GM20000 (cell line): Measurements from ENCODE around the gene CDON.

Source experiments
- DNase-seq: peaks from one replicate; pipeline ENCODE4 v3.0.0; 2012; ENCODE audit warnings: low spot score
- TF ChIP-seq, protein P1 (sequence below): IDR thresholded peaks from 2 replicates; pipeline ENCODE4 v1.5.1; 2012; ENCODE audit warnings: mild to moderate bottlenecking, control low read depth; ENCODE audit errors: extremely low read depth, missing control alignments

The CDON gene

DNA sequence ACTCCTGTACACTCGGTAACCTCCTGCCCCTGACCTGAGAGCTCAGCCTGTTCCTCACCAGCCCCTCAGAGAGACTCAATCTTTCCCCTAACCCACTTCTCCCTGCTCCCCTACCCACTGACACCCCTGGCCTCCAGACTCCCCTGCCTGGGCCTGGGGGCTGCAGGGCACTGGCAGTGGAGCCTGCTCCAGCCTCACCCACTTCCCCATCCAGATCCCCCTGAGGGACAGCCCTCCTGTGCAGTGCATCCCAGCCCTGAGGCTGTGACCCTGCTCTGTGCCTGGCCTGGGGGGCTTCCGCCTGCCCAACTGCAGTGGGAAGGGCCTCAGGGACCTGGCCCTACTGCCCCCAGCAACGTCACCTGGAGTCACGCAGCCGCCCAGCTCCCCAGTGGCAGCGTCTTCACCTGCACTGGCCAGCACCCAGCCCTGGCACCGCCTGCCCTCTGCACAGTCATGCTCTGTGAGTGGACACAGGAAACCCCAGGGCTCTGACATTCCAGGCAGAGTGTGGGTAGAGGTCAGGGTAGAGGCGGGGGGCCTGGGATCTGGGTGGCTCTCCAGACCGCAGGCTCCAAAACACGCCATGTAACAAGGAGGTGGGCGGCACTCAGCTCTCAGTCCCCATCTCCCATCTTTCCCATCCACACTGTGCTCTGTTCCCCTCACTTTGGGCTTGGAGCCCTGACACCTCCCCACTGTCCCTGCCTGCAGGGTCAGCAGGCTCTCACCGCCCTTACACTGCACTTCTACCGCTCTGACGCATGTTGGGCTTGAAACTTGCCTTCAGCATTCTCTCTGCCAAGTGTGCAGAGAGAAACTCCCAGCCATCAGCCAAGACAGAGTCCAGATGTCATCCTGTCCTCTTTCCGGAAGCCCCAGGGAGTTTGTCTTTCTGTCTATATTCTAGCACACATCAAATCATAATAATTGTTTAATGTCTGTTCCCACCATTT lies 111.7 kb downstream of the CDON start:
- no peak for DNase-seq
- TF ChIP-seq, protein P1, sequence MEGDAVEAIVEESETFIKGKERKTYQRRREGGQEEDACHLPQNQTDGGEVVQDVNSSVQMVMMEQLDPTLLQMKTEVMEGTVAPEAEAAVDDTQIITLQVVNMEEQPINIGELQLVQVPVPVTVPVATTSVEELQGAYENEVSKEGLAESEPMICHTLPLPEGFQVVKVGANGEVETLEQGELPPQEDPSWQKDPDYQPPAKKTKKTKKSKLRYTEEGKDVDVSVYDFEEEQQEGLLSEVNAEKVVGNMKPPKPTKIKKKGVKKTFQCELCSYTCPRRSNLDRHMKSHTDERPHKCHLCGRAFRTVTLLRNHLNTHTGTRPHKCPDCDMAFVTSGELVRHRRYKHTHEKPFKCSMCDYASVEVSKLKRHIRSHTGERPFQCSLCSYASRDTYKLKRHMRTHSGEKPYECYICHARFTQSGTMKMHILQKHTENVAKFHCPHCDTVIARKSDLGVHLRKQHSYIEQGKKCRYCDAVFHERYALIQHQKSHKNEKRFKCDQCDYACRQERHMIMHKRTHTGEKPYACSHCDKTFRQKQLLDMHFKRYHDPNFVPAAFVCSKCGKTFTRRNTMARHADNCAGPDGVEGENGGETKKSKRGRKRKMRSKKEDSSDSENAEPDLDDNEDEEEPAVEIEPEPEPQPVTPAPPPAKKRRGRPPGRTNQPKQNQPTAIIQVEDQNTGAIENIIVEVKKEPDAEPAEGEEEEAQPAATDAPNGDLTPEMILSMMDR, result no peak

GRCh38 chr11:125950178-125950490 lies 112.5 kb downstream of the CDON start:
- DNase-seq, result no peak
- TF ChIP-seq, protein P1, result no peak

DNA sequence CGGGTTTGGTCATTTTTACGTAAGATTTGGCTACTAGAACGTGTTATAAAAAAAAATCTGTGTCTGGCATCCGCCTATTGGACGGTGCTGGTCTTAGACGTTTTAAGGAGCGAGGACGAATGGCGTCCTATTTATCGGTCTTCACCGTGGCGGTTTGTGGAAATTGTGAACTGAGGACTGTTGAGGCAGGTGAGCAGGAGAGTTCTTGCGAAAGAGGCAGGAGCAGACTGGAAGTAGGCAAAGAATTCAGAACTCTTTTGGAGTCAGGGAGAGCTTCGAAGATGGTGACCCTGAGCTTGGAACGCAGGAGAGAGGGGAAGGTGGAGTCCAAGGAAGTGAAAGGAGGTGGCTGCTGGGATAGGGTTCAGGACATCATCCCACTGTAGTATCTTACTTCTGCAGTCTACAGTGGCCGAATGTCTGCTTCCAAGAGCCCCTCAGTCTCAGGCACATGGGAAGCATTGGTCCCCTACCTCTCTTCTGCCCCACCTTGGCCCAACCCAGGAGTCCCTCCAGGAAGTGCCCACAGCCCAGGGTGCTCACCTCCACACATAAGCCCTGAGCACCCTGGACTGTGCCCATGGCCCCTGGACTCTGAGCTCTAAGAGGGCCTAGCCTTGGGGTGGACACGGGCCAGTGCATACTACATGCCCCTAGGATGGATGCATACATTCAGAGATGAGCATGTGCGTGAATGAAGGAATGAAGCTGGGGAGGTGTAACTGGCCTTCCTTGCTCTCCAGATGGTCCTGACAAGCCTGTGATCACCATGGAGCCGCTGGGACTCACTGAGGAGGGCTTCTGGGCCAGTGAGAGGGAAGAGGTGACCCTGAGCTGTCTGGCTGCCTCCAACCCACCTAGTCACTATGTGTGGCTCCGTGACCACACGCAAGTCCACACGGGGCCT lies 113.1 kb downstream of the CDON start:
- TF ChIP-seq, protein P1, result no peak
- DNase-seq, result no peak

DNA sequence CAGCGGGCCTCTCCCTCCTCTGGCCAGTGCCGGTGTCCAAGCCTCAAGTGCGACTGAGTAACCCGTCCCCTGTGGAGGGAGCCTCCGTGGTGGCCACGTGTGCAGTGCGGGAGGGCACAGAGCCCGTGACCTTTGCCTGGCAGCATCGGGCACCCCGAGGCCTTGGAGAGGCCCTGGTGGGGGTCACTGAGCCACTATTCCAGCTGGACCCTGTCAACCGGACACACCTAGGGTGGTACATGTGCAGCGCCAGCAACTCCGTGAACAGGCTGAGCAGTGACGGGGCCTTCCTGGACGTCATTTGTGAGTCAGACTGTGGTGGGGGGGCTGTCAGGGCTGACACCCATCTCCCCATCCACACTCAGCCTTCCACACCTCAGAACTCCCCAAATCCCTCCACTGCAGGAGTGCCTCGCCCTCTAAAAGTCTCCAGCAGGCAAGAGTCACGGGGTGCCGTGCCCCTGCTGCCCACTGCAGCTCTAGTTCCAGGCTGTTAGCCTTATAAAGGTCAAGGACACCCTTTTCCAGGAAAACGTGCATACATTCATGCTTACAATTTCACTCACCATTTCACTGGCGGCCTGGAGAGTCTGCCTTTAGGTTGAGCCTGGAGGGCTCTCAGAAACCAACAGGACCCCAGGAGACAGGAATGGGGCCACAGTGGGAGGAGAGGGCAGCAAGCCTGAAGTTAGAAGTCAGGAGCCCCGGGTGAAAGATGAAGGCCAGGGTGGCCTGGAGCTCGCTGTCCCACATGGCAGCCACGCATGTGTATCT lies 114.2 kb downstream of the CDON start:
- TF ChIP-seq, protein P1, result no peak
- no peak for DNase-seq

DNA sequence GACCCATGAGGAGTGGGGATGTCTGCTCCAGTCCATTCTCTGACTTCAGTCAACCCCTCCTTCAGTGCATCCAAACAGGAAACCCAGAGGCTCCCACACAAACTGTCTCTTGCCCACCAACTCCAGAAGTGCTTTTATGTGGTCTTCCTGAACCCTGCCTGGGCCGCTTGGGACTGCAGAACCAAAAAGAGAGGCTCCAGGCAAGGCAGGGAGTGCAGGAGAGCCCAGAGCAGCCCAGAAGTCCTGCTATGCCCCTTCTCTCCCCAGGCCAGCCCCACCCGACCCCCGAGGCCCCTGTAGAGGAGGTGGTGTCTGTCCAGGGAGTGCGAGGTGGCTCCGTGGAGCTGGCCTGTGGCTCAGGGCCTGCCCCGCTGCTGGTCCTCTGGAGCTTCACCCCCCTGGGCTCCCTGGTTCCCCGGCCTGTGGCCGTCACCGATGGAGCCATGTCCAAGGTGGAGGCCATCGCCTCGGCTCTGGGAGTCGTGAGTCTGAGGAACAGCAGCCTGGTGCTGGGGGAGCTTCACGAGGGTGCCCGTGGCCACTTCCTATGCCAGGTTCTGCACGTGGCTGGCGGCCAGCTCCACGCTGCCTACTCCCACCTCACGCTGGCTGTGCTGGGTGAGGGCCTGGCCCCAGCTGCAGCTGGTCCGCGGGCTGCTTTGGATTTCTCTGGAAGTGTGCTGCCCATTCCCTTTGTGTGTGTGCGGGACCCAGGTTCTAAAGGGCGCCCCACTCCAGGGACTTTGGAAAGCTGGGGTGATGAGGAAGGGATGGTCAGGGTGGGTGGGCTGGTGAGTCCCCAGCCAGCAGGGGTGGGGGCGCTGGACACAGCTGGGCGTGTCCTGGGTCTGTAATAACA lies 115.0 kb downstream of the CDON start:
- TF ChIP-seq, protein P1, result no peak
- no peak for DNase-seq

DNA sequence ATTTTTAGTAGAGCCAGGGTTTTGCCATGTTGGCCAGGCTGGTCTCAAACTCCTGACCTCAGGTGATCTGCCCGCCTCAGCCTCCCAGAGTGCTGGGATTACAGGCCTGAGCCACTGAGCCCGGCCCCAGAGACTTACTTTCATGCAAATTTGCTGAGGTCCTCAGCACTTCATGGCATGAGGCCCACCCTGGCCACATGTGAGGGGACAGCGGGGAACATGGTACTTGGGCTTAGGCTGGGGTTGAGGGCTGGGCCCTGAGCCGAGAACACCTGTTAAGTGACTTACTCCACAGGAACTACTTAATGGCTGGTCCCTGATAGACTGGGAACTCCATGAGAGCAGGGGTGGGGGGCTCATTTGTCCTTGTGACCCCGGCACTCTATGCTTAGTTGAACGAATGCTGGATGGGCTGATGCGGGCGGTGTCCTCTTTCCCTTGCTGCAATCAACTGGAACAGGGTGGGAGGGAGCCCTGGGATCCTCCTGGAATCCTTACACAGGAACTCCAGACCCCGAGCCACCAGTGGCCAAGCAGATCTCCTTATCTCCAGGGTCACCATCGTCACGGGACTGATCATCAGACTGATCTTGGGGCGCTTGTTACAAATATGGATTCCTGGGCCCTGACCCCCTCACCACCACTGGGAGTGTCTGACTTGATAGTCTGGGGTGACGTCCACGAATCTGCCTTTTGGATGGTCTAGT lies 115.8 kb downstream of the CDON start:
- TF ChIP-seq, protein P1, result no peak
- no peak for DNase-seq
